Measurements from ENCODE around the gene TOPORS.

Gene TOPORS

DNA sequence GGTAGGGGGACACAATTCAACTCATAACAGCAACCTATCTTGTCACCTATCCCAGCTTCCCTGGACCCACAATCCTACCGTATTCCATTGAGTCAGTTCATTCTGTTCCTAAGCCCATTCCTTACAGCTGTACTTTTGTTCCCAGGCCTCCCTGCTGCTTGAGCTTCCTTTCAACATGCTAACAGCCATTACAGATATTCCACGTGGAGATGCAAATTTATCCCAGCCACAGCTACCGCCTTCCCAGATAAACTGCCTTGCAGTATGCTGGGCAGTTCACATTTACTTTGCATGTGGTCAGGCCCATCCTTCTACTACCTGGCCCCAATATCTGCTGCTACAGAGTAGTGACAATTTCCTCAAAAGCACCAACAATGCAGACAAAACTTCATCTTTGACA is 49.4 kb downstream of the TOPORS start:
- H3K79me2 ChIP-seq (ENCODE audit: insufficient read depth, low read length): no peaks in the 10 kb centered on the region
- no peaks in the 10 kb centered on the region for H3K9me2 ChIP-seq (replicated peaks; ENCODE audit: low read depth, low read length)
- no peaks in the 10 kb centered on the region for H3K4me1 ChIP-seq (ENCODE audit: insufficient read depth, low read length, poor library complexity, severe bottlenecking)
- no peaks in the 10 kb centered on the region for H3K9me3 ChIP-seq (ENCODE audit: insufficient read depth, low read depth, low read length)
- no peaks in the 10 kb centered on the region for H4K20me1 ChIP-seq (ENCODE audit: insufficient read depth, low read length, poor library complexity, severe bottlenecking)
- no peak overlapping the region for H3K4me2 ChIP-seq (ENCODE audit: low read depth, low read length, poor library complexity, severe bottlenecking)
- H3K27me3 ChIP-seq (ENCODE audit: insufficient read depth, low read length, poor library complexity, severe bottlenecking): no peaks in the 10 kb centered on the region
- TF ChIP-seq, protein P1, sequence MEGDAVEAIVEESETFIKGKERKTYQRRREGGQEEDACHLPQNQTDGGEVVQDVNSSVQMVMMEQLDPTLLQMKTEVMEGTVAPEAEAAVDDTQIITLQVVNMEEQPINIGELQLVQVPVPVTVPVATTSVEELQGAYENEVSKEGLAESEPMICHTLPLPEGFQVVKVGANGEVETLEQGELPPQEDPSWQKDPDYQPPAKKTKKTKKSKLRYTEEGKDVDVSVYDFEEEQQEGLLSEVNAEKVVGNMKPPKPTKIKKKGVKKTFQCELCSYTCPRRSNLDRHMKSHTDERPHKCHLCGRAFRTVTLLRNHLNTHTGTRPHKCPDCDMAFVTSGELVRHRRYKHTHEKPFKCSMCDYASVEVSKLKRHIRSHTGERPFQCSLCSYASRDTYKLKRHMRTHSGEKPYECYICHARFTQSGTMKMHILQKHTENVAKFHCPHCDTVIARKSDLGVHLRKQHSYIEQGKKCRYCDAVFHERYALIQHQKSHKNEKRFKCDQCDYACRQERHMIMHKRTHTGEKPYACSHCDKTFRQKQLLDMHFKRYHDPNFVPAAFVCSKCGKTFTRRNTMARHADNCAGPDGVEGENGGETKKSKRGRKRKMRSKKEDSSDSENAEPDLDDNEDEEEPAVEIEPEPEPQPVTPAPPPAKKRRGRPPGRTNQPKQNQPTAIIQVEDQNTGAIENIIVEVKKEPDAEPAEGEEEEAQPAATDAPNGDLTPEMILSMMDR (conservative IDR thresholded peaks at IDR 0.05; ENCODE audit: low read length): no peak
- no peak for TF ChIP-seq EZH2phosphoT487 (IDR thresholded peaks at IDR 0.05; ENCODE audit: borderline replicate concordance)
- peaks cover 9% of the 10 kb centered on the region; the same call in 1 of the 2 replicates for H3K36me3 ChIP-seq (ENCODE audit: insufficient read depth, low read length)
- no peak overlapping the region for H2AFZ ChIP-seq (ENCODE audit: low read length)
- no peaks in the 10 kb centered on the region for H3F3A ChIP-seq (ENCODE audit: low read depth)
- no peak overlapping the region for H3K4me3 ChIP-seq (ENCODE audit: low read length, poor library complexity, severe bottlenecking)
- no peak overlapping the region for H3K9ac ChIP-seq (ENCODE audit: low read depth, low read length, poor library complexity, severe bottlenecking)

DNA sequence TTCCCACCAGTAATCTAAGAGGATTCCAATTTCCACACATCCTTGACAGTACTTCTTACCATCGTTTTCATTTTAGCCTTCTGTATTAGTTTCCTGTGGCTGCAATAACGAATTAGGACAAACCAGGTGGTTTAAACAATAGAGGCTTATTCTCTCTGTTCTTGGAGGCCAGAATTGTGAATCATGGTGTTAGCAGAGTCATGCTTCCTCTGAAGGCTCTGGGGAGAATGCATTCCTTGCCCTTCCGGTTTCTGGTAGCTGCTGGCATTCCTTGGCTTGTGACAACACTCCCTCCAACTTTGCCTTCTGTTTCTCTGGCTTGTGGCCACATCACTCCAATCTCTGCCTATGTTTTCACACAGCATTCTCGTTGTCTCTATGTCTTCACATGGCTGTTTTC is 49.9 kb downstream of the TOPORS start:
- Histone ChIP-seq H3K4me3 (ENCODE audit: low read length, poor library complexity, severe bottlenecking) (no peak overlapping the region), H3K4me2 (ENCODE audit: low read depth, low read length, poor library complexity, severe bottlenecking) (no peak overlapping the region), H3K27me3 (ENCODE audit: insufficient read depth, low read length, poor library complexity, severe bottlenecking) (no peaks in the 10 kb centered on the region), H3K9ac (ENCODE audit: low read depth, low read length, poor library complexity, severe bottlenecking) (no peak overlapping the region), H3K4me1 (ENCODE audit: insufficient read depth, low read length, poor library complexity, severe bottlenecking) (no peaks in the 10 kb centered on the region), H4K20me1 (ENCODE audit: insufficient read depth, low read length, poor library complexity, severe bottlenecking) (no peaks in the 10 kb centered on the region), H2AFZ (ENCODE audit: low read length) (no peak overlapping the region), H3K9me2 (replicated peaks; ENCODE audit: low read depth, low read length) (no peaks in the 10 kb centered on the region), H3K9me3 (ENCODE audit: insufficient read depth, low read depth, low read length) (no peaks in the 10 kb centered on the region), H3F3A (ENCODE audit: low read depth) (no peaks in the 10 kb centered on the region), H3K79me2 (ENCODE audit: insufficient read depth, low read length) (no peaks in the 10 kb centered on the region), H3K36me3 (ENCODE audit: insufficient read depth, low read length) (peaks cover 11% of the 10 kb centered on the region; the same call in 1 of the 2 replicates)
- TF ChIP-seq EZH2phosphoT487 (IDR thresholded peaks at IDR 0.05; ENCODE audit: borderline replicate concordance): no peak
- TF ChIP-seq, protein P1 (conservative IDR thresholded peaks at IDR 0.05; ENCODE audit: low read length): no peak

DNA sequence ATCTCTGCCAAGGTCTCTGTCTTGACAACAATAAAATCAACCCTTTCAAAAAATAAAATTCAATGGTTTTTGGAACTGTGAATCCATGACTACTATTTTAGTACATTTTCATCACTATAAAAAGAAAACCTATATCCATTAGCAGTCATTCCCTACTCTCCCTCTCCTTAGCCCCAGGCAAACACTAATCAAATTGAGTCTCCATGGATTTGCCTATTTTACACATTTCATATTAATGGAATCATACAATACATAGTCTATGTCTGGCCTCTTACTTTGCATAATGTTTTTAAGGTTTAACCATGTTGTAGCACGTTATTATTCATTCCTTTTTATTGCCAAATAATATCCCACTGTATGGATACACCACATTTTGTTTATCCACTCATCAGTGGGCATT is 50.5 kb downstream of the TOPORS start:
- Histone ChIP-seq H3K4me1 (ENCODE audit: insufficient read depth, low read length, poor library complexity, severe bottlenecking) (no peaks in the 10 kb centered on the region), H3K4me3 (ENCODE audit: low read length, poor library complexity, severe bottlenecking) (no peak overlapping the region), H3K9ac (ENCODE audit: low read depth, low read length, poor library complexity, severe bottlenecking) (no peak overlapping the region), H3K9me3 (ENCODE audit: insufficient read depth, low read depth, low read length) (no peaks in the 10 kb centered on the region), H3K27me3 (ENCODE audit: insufficient read depth, low read length, poor library complexity, severe bottlenecking) (no peaks in the 10 kb centered on the region), H3K36me3 (ENCODE audit: insufficient read depth, low read length) (peaks cover 11% of the 10 kb centered on the region; the same call in 1 of the 2 replicates), H2AFZ (ENCODE audit: low read length) (no peak overlapping the region), H3F3A (ENCODE audit: low read depth) (no peaks in the 10 kb centered on the region), H3K4me2 (ENCODE audit: low read depth, low read length, poor library complexity, severe bottlenecking) (no peak overlapping the region), H3K9me2 (replicated peaks; ENCODE audit: low read depth, low read length) (no peaks in the 10 kb centered on the region), H4K20me1 (ENCODE audit: insufficient read depth, low read length, poor library complexity, severe bottlenecking) (no peaks in the 10 kb centered on the region), H3K79me2 (ENCODE audit: insufficient read depth, low read length) (no peaks in the 10 kb centered on the region)
- TF ChIP-seq, protein P1 (conservative IDR thresholded peaks at IDR 0.05; ENCODE audit: low read length): no peak
- no peak for TF ChIP-seq EZH2phosphoT487 (IDR thresholded peaks at IDR 0.05; ENCODE audit: borderline replicate concordance)

Data from Loucy (cell line).